Progenitor cell of endocrine pancreas (in vitro differentiated cells): ENCODE measurements around the gene INSL6. TPM values are rescaled to one million over a fixed set of nuclear protein-coding genes. Genes with fewer than 3 reads are reported as not detected.

Source experiments
- DNase-seq: peaks from one replicate; pipeline ENCODE4 v3.0.0; 2021; ENCODE audit warnings: low spot score; ENCODE audit not compliant: unreplicated experiment
- H3K27ac Mint-ChIP-seq: 2 replicates; pipeline ENCODE4 v1.8.0; 2021; ENCODE audit warnings: mild to moderate bottlenecking, moderate library complexity, mixed read lengths
- H3K27me3 Mint-ChIP-seq: 2 replicates; pipeline ENCODE4 v1.8.0; 2021; ENCODE audit warnings: mixed read lengths
- H3K36me3 Mint-ChIP-seq: 2 replicates; pipeline ENCODE4 v1.8.0; 2022; ENCODE audit warnings: mixed read lengths; ENCODE audit not compliant: insufficient read depth
- H3K4me1 Mint-ChIP-seq: 2 replicates; pipeline ENCODE4 v1.8.0; 2021; ENCODE audit warnings: low read depth, mixed read lengths
- H3K4me3 Mint-ChIP-seq: 2 replicates; pipeline ENCODE4 v1.8.0; 2021; ENCODE audit warnings: low read depth, mild to moderate bottlenecking, moderate library complexity, mixed read lengths
- H3K9me3 Mint-ChIP-seq: 2 replicates; pipeline ENCODE4 v1.8.0; 2021; ENCODE audit warnings: low read depth, mixed read lengths
- CTCF ChIP-seq: fragments of 200-600 bp; sonication (generic); IDR thresholded peaks from one replicate; pipeline ENCODE4 v1.5.0; 2021; ENCODE audit warnings: antibody characterized with exemption, mild to moderate bottlenecking; ENCODE audit not compliant: unreplicated experiment
- total RNA-seq: library from RNA; stranded (reverse); gene quantifications from 2 replicates; pipeline ENCODE4 v1.2.1, GENCODE V29; 2021

The INSL6 gene
- total RNA-seq, 1 donor from 2014 or later = not detected

GRCh38 chr9:5178126-5178805 lies 7.2 kb downstream of the INSL6 start:
- H3K9me3 Mint-ChIP-seq = peaks cover 14% of the 10 kb centered on the region
- no peaks in the 10 kb centered on the region for H3K27me3 Mint-ChIP-seq
- H3K4me1 Mint-ChIP-seq = no peaks in the 10 kb centered on the region
- no peak overlapping the region for H3K4me3 Mint-ChIP-seq
- TF ChIP-seq CTCF = no peak
- DNase-seq = no peak
- no peak overlapping the region for H3K27ac Mint-ChIP-seq
- H3K36me3 Mint-ChIP-seq = no peaks in the 10 kb centered on the region

- DNase-seq = no peak
- H3K4me3 Mint-ChIP-seq = no peak overlapping the region
- no peak for TF ChIP-seq CTCF
- H3K27me3 Mint-ChIP-seq = peaks cover 44% of the 10 kb centered on the region
- peaks cover 9% of the 10 kb centered on the region for H3K9me3 Mint-ChIP-seq
- no peak overlapping the region for H3K27ac Mint-ChIP-seq
- H3K4me1 Mint-ChIP-seq = no peaks in the 10 kb centered on the region
- peaks cover 2% of the 10 kb centered on the region for H3K36me3 Mint-ChIP-seq
Observed at GRCh38 chr9:5146241-5146640, 39.2 kb downstream of the INSL6 start.

- no peak for TF ChIP-seq CTCF
- DNase-seq = no peak
- H3K36me3 Mint-ChIP-seq = peaks cover 2% of the 10 kb centered on the region
- H3K4me3 Mint-ChIP-seq = no peak overlapping the region
- H3K9me3 Mint-ChIP-seq = peaks cover 9% of the 10 kb centered on the region
- H3K27me3 Mint-ChIP-seq = peaks cover 49% of the 10 kb centered on the region
- H3K4me1 Mint-ChIP-seq = peaks cover 12% of the 10 kb centered on the region
- H3K27ac Mint-ChIP-seq = no peak overlapping the region
Observed at GRCh38 chr9:5144217-5144616, 41.2 kb downstream of the INSL6 start.

- no peak for TF ChIP-seq CTCF
- H3K27me3 Mint-ChIP-seq = peaks cover 35% of the 10 kb centered on the region
- H3K4me1 Mint-ChIP-seq = peaks cover 12% of the 10 kb centered on the region
- H3K36me3 Mint-ChIP-seq = peaks cover 6% of the 10 kb centered on the region
- peaks cover 23% of the 10 kb centered on the region for H3K9me3 Mint-ChIP-seq
- DNase-seq = no peak
- H3K4me3 Mint-ChIP-seq = no peak overlapping the region
- no peak overlapping the region for H3K27ac Mint-ChIP-seq
Observed at GRCh38 chr9:5140151-5140550, 45.3 kb downstream of the INSL6 start.

- no peaks in the 10 kb centered on the region for H3K27me3 Mint-ChIP-seq
- H3K9me3 Mint-ChIP-seq = peaks cover 4% of the 10 kb centered on the region
- no peak overlapping the region for H3K27ac Mint-ChIP-seq
- no peak for TF ChIP-seq CTCF
- peaks cover 13% of the 10 kb centered on the region for H3K36me3 Mint-ChIP-seq
- no peaks in the 10 kb centered on the region for H3K4me1 Mint-ChIP-seq
- no peak overlapping the region for H3K4me3 Mint-ChIP-seq
- no peak for DNase-seq
Observed at GRCh38 chr9:5122516-5122915, 62.9 kb downstream of the INSL6 start.
